ENCODE data around the gene SLC6A2.

The SLC6A2 gene

DNA sequence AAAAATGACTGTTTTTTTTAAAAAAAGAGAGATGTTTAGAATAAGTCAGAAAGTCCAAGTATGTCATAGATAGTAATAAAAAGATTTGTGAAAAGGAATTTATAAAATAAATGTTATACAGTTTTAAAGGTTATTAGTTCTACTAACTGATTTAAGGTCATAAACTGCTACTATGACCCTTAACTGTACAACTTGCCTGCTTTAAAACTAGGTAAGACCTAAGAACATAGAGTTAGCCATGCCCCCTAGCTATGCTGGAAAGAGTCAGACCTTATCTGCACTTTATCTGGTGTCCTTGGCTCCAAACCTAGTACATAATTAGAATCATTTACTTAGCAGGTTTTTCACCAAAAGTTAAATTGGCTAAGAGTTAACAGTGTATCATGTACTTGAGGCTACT is 23.5 kb upstream of the SLC6A2 start:
- Histone ChIP-seq H3K4me3 (ENCODE audit: low read depth, low read length) (no peak overlapping the region), H3K36me3 (no peaks in the 10 kb centered on the region), H3K27me3 (no peaks in the 10 kb centered on the region), H3K9me3 (peaks cover 3% of the 10 kb centered on the region; the same call in 1 of the 2 replicates), H3K4me1 (peaks cover 17% of the 10 kb centered on the region)
- TF ChIP-seq, protein P1, sequence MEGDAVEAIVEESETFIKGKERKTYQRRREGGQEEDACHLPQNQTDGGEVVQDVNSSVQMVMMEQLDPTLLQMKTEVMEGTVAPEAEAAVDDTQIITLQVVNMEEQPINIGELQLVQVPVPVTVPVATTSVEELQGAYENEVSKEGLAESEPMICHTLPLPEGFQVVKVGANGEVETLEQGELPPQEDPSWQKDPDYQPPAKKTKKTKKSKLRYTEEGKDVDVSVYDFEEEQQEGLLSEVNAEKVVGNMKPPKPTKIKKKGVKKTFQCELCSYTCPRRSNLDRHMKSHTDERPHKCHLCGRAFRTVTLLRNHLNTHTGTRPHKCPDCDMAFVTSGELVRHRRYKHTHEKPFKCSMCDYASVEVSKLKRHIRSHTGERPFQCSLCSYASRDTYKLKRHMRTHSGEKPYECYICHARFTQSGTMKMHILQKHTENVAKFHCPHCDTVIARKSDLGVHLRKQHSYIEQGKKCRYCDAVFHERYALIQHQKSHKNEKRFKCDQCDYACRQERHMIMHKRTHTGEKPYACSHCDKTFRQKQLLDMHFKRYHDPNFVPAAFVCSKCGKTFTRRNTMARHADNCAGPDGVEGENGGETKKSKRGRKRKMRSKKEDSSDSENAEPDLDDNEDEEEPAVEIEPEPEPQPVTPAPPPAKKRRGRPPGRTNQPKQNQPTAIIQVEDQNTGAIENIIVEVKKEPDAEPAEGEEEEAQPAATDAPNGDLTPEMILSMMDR (IDR thresholded peaks at IDR 0.05; ENCODE audit: low read depth, low read length) = no peak
- DNase-seq = no peak

GRCh38 chr16:55634193-55634592 is 21.6 kb upstream of the SLC6A2 start:
- H3K36me3 ChIP-seq = no peaks in the 10 kb centered on the region
- H3K4me1 ChIP-seq = peaks cover 17% of the 10 kb centered on the region
- TF ChIP-seq, protein P1 (IDR thresholded peaks at IDR 0.05; ENCODE audit: low read depth, low read length) = no peak
- H3K27me3 ChIP-seq = no peaks in the 10 kb centered on the region
- H3K4me3 ChIP-seq (ENCODE audit: low read depth, low read length) = no peak overlapping the region
- DNase-seq = no peak
- H3K9me3 ChIP-seq = peaks cover 3% of the 10 kb centered on the region; the same call in 1 of the 2 replicates

DNA sequence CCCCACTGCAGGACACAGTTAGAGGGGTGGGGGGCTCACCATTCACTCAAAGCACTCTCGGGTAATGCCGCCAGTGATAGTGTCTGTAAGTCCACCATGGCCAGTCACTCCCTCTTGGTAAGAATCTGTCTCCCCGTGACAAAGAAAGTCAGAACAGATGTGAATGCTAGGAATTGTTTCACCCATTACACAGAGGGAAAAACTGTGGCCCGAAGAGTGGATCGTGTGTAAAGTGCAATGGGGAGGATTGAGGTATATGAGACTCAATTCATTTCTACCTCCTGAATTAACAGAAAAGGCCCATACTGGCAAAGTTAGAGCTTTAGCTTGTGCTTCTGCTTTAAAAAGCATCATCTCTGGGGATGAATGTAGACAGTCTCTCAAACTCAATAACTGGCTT is 17.5 kb upstream of the SLC6A2 start:
- TF ChIP-seq, protein P1 (IDR thresholded peaks at IDR 0.05; ENCODE audit: low read depth, low read length) = no peak
- H3K4me3 ChIP-seq (ENCODE audit: low read depth, low read length) = no peak overlapping the region
- H3K4me1 ChIP-seq = peaks cover 43% of the 10 kb centered on the region
- H3K27me3 ChIP-seq = no peaks in the 10 kb centered on the region
- H3K9me3 ChIP-seq = no peaks in the 10 kb centered on the region; the same call in 1 of the 2 replicates
- DNase-seq = no peak
- no peaks in the 10 kb centered on the region for H3K36me3 ChIP-seq

- Histone ChIP-seq H3K4me3 (ENCODE audit: low read depth, low read length) (no peak overlapping the region), H3K36me3 (no peaks in the 10 kb centered on the region), H3K9me3 (no peaks in the 10 kb centered on the region), H3K4me1 (peaks cover 38% of the 10 kb centered on the region), H3K27me3 (no peaks in the 10 kb centered on the region)
- TF ChIP-seq, protein P1 (IDR thresholded peaks at IDR 0.05; ENCODE audit: low read depth, low read length) = no peak
- DNase-seq = peak; percentile 76
These were observed 15.0 kb upstream of the SLC6A2 start for GRCh38 chr16:55640701-55641327.

GRCh38 chr16:55641430-55642056 is 14.2 kb upstream of the SLC6A2 start:
- Histone ChIP-seq H3K27me3 (no peaks in the 10 kb centered on the region), H3K4me1 (peaks cover 37% of the 10 kb centered on the region), H3K4me3 (ENCODE audit: low read depth, low read length) (no peak overlapping the region), H3K36me3 (no peaks in the 10 kb centered on the region), H3K9me3 (no peaks in the 10 kb centered on the region)
- TF ChIP-seq, protein P1 (IDR thresholded peaks at IDR 0.05; ENCODE audit: low read depth, low read length) = no peak
- DNase-seq = no peak

- Histone ChIP-seq H3K4me3 (ENCODE audit: low read depth, low read length) (no peak overlapping the region), H3K9me3 (no peaks in the 10 kb centered on the region), H3K27me3 (no peaks in the 10 kb centered on the region), H3K36me3 (no peaks in the 10 kb centered on the region), H3K4me1 (peaks cover 33% of the 10 kb centered on the region)
- TF ChIP-seq, protein P1 (IDR thresholded peaks at IDR 0.05; ENCODE audit: low read depth, low read length) = no peak
- DNase-seq = no peak
These were observed 13.2 kb upstream of the SLC6A2 start for GRCh38 chr16:55642611-55643010.

Data from BE2C (cell line).